NCI-H1417 (cell line): Measurements from ENCODE around the gene PPM1H.

ENCODE experiments used
- DNase-seq, 3 experiments: peaks; one replicate each; lab custom pipeline; 2025; lab: John Stamatoyannopoulos, UW

Gene PPM1H

GRCh38 chr12:62606654-62607053 lies 328.3 kb downstream of the PPM1H start:
- DNase-seq, result peak in 1 of 3 experiments; percentile 68

- peak in 2 of 3 experiments; percentile 72 to 80 for DNase-seq
Observed at GRCh38 chr12:62605981-62606380, 329.0 kb downstream of the PPM1H start.

GRCh38 chr12:62604871-62605270 lies 330.1 kb downstream of the PPM1H start:
- DNase-seq, result peak in 1 of 3 experiments; percentile 57

GRCh38 chr12:62604373-62604772 lies 330.6 kb downstream of the PPM1H start:
- DNase-seq, result no peak

GRCh38 chr12:62603811-62604098 lies 331.2 kb downstream of the PPM1H start:
- no peak for DNase-seq

- peak; percentile 92 to 98 (median 96) for DNase-seq
Observed at GRCh38 chr12:62603061-62603810, 331.7 kb downstream of the PPM1H start.

- DNase-seq, result peak; percentile 96 to 99 (median 99)
Observed at GRCh38 chr12:62602255-62603060, 332.5 kb downstream of the PPM1H start.

GRCh38 chr12:62601765-62602164 lies 333.2 kb downstream of the PPM1H start:
- DNase-seq, result peak in 2 of 3 experiments; percentile 46 to 82

GRCh38 chr12:62599854-62600437 lies 335.0 kb downstream of the PPM1H start:
- DNase-seq, result peak in 1 of 3 experiments; percentile 29

GRCh38 chr12:62598846-62599245 lies 336.1 kb downstream of the PPM1H start:
- no peak for DNase-seq

- no peak for DNase-seq
Observed at GRCh38 chr12:62597253-62597652, 337.7 kb downstream of the PPM1H start.
